ENCODE results near the gene PTPRN2. TPM values are rescaled to one million over a fixed set of nuclear protein-coding genes. Genes with fewer than 3 reads are reported as not detected.

PTPRN2 gene
- total RNA-seq, 1 experiment from 2014 or later: 1.1 TPM

DNA sequence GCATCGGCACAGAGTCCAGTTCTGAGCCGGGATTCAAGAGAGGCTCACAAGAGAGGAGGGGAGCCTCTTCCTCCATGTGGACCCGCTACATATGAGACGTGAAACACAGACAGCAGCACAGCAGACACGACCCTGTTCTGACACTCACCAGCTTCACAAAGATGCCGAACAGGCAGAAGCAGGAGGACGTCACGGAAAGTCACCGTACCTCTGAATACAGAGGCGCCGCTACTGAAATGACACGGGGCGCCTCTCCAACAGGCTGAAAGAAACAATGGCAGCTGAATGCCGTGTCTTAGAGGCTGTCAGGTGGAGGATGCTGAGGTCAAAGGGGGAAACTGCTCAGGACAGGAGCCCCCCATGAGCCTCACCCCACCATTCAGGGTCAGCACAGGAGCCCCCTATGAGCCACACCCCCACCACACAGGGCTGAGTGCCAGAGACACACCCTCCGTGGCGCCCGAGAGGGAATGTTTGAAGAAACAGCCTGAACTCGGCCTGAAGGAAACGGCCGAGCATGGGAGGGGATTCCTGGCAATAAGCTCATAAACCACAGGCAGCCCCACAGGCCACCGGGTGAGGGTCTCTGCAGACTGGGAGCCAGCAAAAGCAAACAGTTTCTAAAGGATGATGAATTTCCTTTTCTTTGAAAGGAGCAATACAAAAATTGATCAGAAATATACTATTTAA is 510.3 kb downstream of the PTPRN2 start:
- ATAC-seq (no peak), DNase-seq (ENCODE audit: low read depth, low spot score) (no peak)
- Histone ChIP-seq H3K4me1 (ENCODE audit: control insufficient read depth, insufficient read depth, low read length) (no peaks in the 10 kb centered on the region), H3K4me3 (ENCODE audit: low read depth in 2 of 2, low read length in 2 of 2) (no peak overlapping the region), H3K27me3 (ENCODE audit: control insufficient read depth, insufficient read depth, low read length) (peaks cover 10% of the 10 kb centered on the region), H3K27ac (ENCODE audit: low read length) (no peak overlapping the region), H3K36me3 (ENCODE audit: control insufficient read depth, insufficient read depth, low read length) (no peaks in the 10 kb centered on the region), H3K9me3 (ENCODE audit: control insufficient read depth, insufficient read depth, low read depth, low read length) (no peaks in the 10 kb centered on the region)
- no peak for TF ChIP-seq TCF7L2 (IDR thresholded peaks at IDR 0.05; ENCODE audit: low read depth, low read length)
- TF ChIP-seq, protein P1, sequence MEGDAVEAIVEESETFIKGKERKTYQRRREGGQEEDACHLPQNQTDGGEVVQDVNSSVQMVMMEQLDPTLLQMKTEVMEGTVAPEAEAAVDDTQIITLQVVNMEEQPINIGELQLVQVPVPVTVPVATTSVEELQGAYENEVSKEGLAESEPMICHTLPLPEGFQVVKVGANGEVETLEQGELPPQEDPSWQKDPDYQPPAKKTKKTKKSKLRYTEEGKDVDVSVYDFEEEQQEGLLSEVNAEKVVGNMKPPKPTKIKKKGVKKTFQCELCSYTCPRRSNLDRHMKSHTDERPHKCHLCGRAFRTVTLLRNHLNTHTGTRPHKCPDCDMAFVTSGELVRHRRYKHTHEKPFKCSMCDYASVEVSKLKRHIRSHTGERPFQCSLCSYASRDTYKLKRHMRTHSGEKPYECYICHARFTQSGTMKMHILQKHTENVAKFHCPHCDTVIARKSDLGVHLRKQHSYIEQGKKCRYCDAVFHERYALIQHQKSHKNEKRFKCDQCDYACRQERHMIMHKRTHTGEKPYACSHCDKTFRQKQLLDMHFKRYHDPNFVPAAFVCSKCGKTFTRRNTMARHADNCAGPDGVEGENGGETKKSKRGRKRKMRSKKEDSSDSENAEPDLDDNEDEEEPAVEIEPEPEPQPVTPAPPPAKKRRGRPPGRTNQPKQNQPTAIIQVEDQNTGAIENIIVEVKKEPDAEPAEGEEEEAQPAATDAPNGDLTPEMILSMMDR (IDR thresholded peaks at IDR 0.05): no peak
- no peak for TF ChIP-seq POLR2AphosphoS5 (IDR thresholded peaks at IDR 0.05; ENCODE audit: low read depth, low read length)
- TF ChIP-seq SIN3A (IDR thresholded peaks at IDR 0.05; ENCODE audit: borderline replicate concordance, insufficient read depth, low read depth, low read length): no peak
- TF ChIP-seq, protein P2, sequence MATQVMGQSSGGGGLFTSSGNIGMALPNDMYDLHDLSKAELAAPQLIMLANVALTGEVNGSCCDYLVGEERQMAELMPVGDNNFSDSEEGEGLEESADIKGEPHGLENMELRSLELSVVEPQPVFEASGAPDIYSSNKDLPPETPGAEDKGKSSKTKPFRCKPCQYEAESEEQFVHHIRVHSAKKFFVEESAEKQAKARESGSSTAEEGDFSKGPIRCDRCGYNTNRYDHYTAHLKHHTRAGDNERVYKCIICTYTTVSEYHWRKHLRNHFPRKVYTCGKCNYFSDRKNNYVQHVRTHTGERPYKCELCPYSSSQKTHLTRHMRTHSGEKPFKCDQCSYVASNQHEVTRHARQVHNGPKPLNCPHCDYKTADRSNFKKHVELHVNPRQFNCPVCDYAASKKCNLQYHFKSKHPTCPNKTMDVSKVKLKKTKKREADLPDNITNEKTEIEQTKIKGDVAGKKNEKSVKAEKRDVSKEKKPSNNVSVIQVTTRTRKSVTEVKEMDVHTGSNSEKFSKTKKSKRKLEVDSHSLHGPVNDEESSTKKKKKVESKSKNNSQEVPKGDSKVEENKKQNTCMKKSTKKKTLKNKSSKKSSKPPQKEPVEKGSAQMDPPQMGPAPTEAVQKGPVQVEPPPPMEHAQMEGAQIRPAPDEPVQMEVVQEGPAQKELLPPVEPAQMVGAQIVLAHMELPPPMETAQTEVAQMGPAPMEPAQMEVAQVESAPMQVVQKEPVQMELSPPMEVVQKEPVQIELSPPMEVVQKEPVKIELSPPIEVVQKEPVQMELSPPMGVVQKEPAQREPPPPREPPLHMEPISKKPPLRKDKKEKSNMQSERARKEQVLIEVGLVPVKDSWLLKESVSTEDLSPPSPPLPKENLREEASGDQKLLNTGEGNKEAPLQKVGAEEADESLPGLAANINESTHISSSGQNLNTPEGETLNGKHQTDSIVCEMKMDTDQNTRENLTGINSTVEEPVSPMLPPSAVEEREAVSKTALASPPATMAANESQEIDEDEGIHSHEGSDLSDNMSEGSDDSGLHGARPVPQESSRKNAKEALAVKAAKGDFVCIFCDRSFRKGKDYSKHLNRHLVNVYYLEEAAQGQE (IDR thresholded peaks at IDR 0.05; ENCODE audit: insufficient read depth in 1 of 2, low read depth in 2 of 2, low read length in 1 of 2): no peak
- ChIA-PET POLR2A (no interaction called here), CTCF (no interaction called here)
- in situ Hi-C loops (cut with HindIII; ENCODE audit: low pct_unique_long_range_greater_than_20kb, low sequenced_read_pairs): no loop called here
- no TSS peak for BruUV-seq (replicated peaks)
- intact Hi-C loops (cut with micrococcal nuclease; ENCODE audit: unreplicated experiment): no loop called here

DNA sequence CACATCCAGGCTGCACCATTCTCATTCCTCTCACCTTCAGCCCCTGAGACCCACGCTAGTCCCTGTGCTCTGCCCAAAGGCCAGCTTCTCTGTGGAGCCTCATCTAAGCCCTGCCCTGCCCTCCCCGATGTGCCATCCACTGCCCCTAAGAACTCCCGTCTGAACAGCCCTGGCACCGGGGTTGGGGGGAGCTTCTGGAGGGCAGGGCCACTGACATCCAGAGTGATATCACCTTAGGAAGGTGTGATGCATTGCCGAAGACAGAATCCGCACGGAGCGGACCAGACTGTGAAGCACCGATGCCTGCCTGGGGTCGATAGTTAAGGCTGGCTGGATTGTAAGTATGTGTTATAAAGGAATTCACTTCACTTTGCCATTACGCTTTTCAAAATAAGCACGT is 511.0 kb downstream of the PTPRN2 start:
- Histone ChIP-seq H3K9me3 (ENCODE audit: control insufficient read depth, insufficient read depth, low read depth, low read length) (no peaks in the 10 kb centered on the region), H3K27me3 (ENCODE audit: control insufficient read depth, insufficient read depth, low read length) (peaks cover 8% of the 10 kb centered on the region), H3K36me3 (ENCODE audit: control insufficient read depth, insufficient read depth, low read length) (no peaks in the 10 kb centered on the region), H3K4me3 (ENCODE audit: low read depth in 2 of 2, low read length in 2 of 2) (no peak overlapping the region), H3K27ac (ENCODE audit: low read length) (no peak overlapping the region), H3K4me1 (ENCODE audit: control insufficient read depth, insufficient read depth, low read length) (no peaks in the 10 kb centered on the region)
- BruUV-seq (replicated peaks): no TSS peak
- TF ChIP-seq SIN3A (IDR thresholded peaks at IDR 0.05; ENCODE audit: borderline replicate concordance, insufficient read depth, low read depth, low read length): no peak
- TF ChIP-seq, protein P1 (IDR thresholded peaks at IDR 0.05): no peak
- ChIA-PET POLR2A (no interaction called here), CTCF (no interaction called here)
- DNase-seq (ENCODE audit: low read depth, low spot score): no peak
- no peak for ATAC-seq
- intact Hi-C loops (cut with micrococcal nuclease; ENCODE audit: unreplicated experiment): no loop called here
- in situ Hi-C loops (cut with HindIII; ENCODE audit: low pct_unique_long_range_greater_than_20kb, low sequenced_read_pairs): no loop called here
